Cardiac muscle cell (in vitro differentiated cells and primary cell): ENCODE measurements around the gene HIVEP1. TPM values are rescaled to one million over a fixed set of nuclear protein-coding genes. Genes with fewer than 3 reads are reported as not detected.

Source experiments
- DNase-seq, 2 donors: peaks; one replicate each; pipeline versions ENCODE4 v3.0.0 to v3.0.0-alpha.2; 2010 to 2017; ENCODE audit warnings: low read depth in 1 of 2, low spot score in 1 of 2
- H3K27ac ChIP-seq: fragments of 200-600 bp; sonication (generic); 2 replicates; pipeline ENCODE4 v1.5.1; 2016
- H3K27me3 ChIP-seq: fragments of 200-600 bp; sonication (generic); 2 replicates; pipeline ENCODE4 v1.6.0; 2016; ENCODE audit warnings: control low read depth
- H3K36me3 ChIP-seq: fragments of 200-600 bp; sonication (generic); 2 replicates; pipeline ENCODE4 v1.5.1; 2016; ENCODE audit warnings: control low read depth
- H3K4me1 ChIP-seq: fragments of 200-600 bp; sonication (generic); 2 replicates; pipeline ENCODE4 v1.8.1; 2017; ENCODE audit warnings: low read depth, mild to moderate bottlenecking, mixed run types
- H3K4me3 ChIP-seq: fragments of 200-600 bp; sonication (generic); 2 replicates; pipeline ENCODE4 v1.5.1; 2016; ENCODE audit warnings: mild to moderate bottlenecking
- H3K9me3 ChIP-seq: fragments of 200-600 bp; sonication (generic); 2 replicates; pipeline ENCODE4 v1.5.1; 2017; ENCODE audit warnings: low read depth, mild to moderate bottlenecking, control low read depth
- polyA plus RNA-seq: library from polyadenylated mRNA; unstranded; fragments of >200 nt; fragmentation: Nextera tagmentation; extraction: Ambion mirVana; gene quantifications from 2 replicates; pipeline ENCODE4 v1.2.1, GENCODE V29; 2016
- total RNA-seq: library from RNA; depleted of rRNA; stranded (reverse); fragments of >200 nt; gene quantifications from 2 replicates; pipeline ENCODE4 v1.2.3, GENCODE V29; 2016
- TF ChIP-seq, protein P1 (sequence below): IDR thresholded peaks from 2 replicates; pipeline ENCODE4 v1.5.1; 2012; ENCODE audit warnings: low read depth, mild to moderate bottlenecking, low read length

HIVEP1 gene
- total and polyA plus RNA-seq, 2 experiments from 2014 or later: 5.3 to 20.0 TPM

DNA sequence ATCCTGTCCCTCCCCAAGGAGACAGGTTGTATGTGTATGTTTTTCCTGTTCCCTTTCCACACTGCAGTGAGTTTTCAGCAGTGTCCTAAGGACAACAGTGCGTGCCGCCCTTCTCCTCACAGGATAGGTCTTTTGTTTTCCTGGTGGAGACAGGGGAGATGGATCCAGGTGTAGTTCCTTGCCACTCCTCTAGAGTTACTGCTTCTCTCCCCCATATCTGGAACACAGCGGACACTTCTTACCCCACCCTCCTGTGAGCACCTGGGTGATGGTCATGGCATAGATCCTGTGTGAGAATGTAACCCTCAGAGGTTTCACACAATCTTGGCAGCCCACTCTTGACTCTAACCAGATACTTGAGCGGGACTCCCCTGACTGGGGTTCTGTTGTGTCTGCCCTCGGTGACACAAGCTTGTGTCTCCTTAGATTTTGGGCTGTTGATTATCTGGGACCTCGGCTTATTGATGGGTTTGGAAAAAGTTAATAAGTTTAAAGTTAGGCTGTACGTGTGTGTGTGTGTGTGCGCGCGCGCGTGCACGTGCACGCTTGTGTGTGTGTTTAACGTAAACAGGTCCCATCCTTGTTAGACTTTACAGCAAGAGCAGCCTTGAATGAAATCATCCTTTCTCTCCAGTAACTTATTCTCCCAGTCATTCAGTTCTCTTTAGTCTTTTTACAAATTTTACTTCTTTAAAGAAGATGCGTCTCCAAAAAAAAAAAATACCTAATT, 146.7 kb downstream of the HIVEP1 start:
- H3K4me3 ChIP-seq: no peak overlapping the region
- no peak for DNase-seq

DNA sequence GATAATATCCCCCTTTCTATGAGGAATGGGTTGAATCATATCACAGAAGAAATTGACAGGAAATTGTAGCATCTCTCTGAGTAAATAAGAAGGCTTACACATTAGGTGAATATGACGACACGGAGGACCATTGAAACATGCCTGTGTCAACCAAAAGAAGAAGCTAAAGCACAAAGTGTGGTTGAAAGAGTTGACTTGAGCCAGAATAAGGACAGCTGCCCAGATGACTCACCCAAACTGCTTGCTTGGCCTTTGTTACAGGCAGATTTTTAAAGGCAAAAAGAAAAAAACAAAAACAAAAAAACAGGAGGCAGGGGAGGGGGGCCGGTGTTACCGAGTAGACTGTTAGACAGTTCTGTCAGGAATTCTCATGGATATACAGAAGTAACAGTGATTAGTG, 148.2 kb downstream of the HIVEP1 start:
- Histone ChIP-seq H3K36me3 (peaks cover 30% of the 10 kb centered on the region), H3K27ac (no peak overlapping the region), H3K27me3 (no peaks in the 10 kb centered on the region), H3K4me3 (no peak overlapping the region), H3K4me1 (no peaks in the 10 kb centered on the region), H3K9me3 (no peaks in the 10 kb centered on the region)
- peak in 1 of 2 donors; percentile 59 for DNase-seq
- TF ChIP-seq, protein P1, sequence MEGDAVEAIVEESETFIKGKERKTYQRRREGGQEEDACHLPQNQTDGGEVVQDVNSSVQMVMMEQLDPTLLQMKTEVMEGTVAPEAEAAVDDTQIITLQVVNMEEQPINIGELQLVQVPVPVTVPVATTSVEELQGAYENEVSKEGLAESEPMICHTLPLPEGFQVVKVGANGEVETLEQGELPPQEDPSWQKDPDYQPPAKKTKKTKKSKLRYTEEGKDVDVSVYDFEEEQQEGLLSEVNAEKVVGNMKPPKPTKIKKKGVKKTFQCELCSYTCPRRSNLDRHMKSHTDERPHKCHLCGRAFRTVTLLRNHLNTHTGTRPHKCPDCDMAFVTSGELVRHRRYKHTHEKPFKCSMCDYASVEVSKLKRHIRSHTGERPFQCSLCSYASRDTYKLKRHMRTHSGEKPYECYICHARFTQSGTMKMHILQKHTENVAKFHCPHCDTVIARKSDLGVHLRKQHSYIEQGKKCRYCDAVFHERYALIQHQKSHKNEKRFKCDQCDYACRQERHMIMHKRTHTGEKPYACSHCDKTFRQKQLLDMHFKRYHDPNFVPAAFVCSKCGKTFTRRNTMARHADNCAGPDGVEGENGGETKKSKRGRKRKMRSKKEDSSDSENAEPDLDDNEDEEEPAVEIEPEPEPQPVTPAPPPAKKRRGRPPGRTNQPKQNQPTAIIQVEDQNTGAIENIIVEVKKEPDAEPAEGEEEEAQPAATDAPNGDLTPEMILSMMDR: no peak

More for the DNA sequence above, 146.7 kb downstream of the HIVEP1 start:
- Histone ChIP-seq H3K27me3 (no peaks in the 10 kb centered on the region), H3K9me3 (no peaks in the 10 kb centered on the region), H3K4me1 (no peaks in the 10 kb centered on the region), H3K27ac (no peak overlapping the region), H3K36me3 (peaks cover 21% of the 10 kb centered on the region)
- TF ChIP-seq, protein P1: no peak

DNA sequence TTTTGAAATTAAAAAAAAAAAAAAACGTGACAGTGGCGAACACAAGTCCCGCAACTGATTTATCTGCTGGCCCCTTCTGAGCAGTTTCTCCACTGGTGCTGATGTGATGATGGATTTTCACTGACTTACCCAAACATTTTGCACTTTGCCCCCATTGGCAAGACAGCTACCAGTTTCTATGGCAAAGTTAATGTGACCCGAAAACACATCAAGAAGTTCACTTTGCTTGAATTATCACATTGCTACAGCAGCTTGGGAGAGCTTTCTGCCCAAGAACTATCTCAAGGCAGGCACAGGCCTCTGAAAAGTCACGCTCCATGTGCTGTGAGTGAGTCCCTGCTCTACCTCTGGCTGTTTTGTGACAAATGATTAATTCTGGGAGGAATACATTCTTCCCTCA, 150.1 kb downstream of the HIVEP1 start:
- TF ChIP-seq, protein P1: no peak
- H3K4me1 ChIP-seq: no peaks in the 10 kb centered on the region
- peaks cover 30% of the 10 kb centered on the region for H3K36me3 ChIP-seq
- H3K9me3 ChIP-seq: no peaks in the 10 kb centered on the region
- no peak for DNase-seq
- H3K4me3 ChIP-seq: no peak overlapping the region
- H3K27ac ChIP-seq: no peak overlapping the region
- no peaks in the 10 kb centered on the region for H3K27me3 ChIP-seq

DNA sequence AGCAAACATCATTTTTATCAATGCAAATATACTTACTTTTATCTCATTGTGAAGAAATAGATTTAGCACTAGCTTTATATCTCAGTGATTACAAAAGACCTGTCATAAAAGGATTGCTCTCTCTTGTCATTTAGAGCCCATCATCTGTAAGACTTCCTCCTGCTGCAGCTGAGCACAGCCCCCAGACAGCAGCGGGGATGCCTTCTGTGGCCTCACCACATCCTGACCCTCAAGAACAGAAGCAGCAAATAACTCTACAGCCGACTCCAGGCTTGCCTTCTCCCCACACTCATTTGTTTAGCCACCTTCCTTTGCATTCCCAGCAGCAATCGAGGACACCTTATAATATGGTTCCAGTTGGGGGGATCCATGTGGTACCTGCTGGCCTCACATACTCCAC, 151.0 kb downstream of the HIVEP1 start:
- H3K27me3 ChIP-seq: no peaks in the 10 kb centered on the region
- TF ChIP-seq, protein P1: no peak

GRCh38 chr6:12163744-12164507, 151.8 kb downstream of the HIVEP1 start:
- TF ChIP-seq, protein P1: no peak
- H3K9me3 ChIP-seq: no peaks in the 10 kb centered on the region
- no peak overlapping the region for H3K4me3 ChIP-seq
- H3K4me1 ChIP-seq: no peaks in the 10 kb centered on the region
- H3K36me3 ChIP-seq: peaks cover 30% of the 10 kb centered on the region
- no peak for DNase-seq
- no peaks in the 10 kb centered on the region for H3K27me3 ChIP-seq
- H3K27ac ChIP-seq: no peak overlapping the region

More for the DNA sequence above, 151.0 kb downstream of the HIVEP1 start:
- Histone ChIP-seq H3K4me1 (no peaks in the 10 kb centered on the region), H3K4me3 (no peak overlapping the region), H3K9me3 (no peaks in the 10 kb centered on the region), H3K27ac (no peak overlapping the region), H3K36me3 (peaks cover 30% of the 10 kb centered on the region)
- no peak for DNase-seq
